Neural cell (in vitro differentiated cells): ENCODE measurements around the gene APOBEC3G. TPM values are rescaled to one million over a fixed set of nuclear protein-coding genes. Genes with fewer than 3 reads are reported as not detected.

Experiments used
- H2AFZ ChIP-seq: fragments of 200-600, 300-800 bp; sonication (generic), shearing (Covaris generic); 2 replicates; pipeline ENCODE4 v1.6.0; 2014; ENCODE audit warnings: low read depth, mild to moderate bottlenecking, antibody characterized with exemption, low read length, moderate library complexity
- H3F3A ChIP-seq: fragments of 200-600 bp; shearing (Covaris generic); 2 replicates; pipeline ENCODE4 v1.6.1; 2016; ENCODE audit warnings: mild to moderate bottlenecking, moderate library complexity, mixed read lengths, antibody characterized with exemption, low read length; ENCODE audit not compliant: insufficient read depth, poor library complexity, severe bottlenecking
- H3K27ac ChIP-seq: fragments of 200-600, 300-800 bp; sonication (generic), shearing (Covaris generic); 2 replicates; pipeline ENCODE4 v1.5.1; 2014; ENCODE audit warnings: mild to moderate bottlenecking, low read length, moderate library complexity
- H3K27me3 ChIP-seq: fragments of 300-800, 200-600 bp; sonication (generic), shearing (Covaris generic); 2 replicates; pipeline ENCODE4 v1.6.0; 2014; ENCODE audit warnings: mild to moderate bottlenecking, low read depth, low read length, moderate library complexity; ENCODE audit not compliant: insufficient read depth
- H3K36me3 ChIP-seq: fragments of 300-800, 200-600 bp; sonication (generic), shearing (Covaris generic); 2 replicates; pipeline ENCODE4 v1.5.1; 2014; ENCODE audit warnings: mild to moderate bottlenecking, antibody characterized with exemption, low read length, moderate library complexity; ENCODE audit not compliant: insufficient read depth
- H3K4me2 ChIP-seq: fragments of 300-800, 200-600 bp; sonication (generic), shearing (Covaris generic); 2 replicates; pipeline ENCODE4 v1.6.0; 2014; ENCODE audit warnings: mild to moderate bottlenecking, low read length
- H3K4me3 ChIP-seq: fragments of 300-800, 200-600 bp; sonication (generic), shearing (Covaris generic); 2 replicates; pipeline ENCODE4 v1.5.1; 2014; ENCODE audit warnings: mild to moderate bottlenecking, low read length, moderate library complexity
- H3K79me2 ChIP-seq: fragments of 200-600 bp; shearing (Covaris generic); replicated peaks from 2 replicates; pipeline ENCODE4 v1.6.0; 2014; ENCODE audit warnings: mild to moderate bottlenecking, low read length, moderate library complexity; ENCODE audit not compliant: insufficient read depth
- H3K9ac ChIP-seq: fragments of 300-800, 200-600 bp; sonication (generic), shearing (Covaris generic); 2 replicates; pipeline ENCODE4 v1.6.1; 2016; ENCODE audit warnings: mild to moderate bottlenecking, low read length, mixed read lengths
- H3K9me2 ChIP-seq: fragments of 200-600 bp; shearing (Covaris generic); 2 replicates; pipeline ENCODE4 v1.6.1; 2016; ENCODE audit warnings: mild to moderate bottlenecking, low read length, mixed read lengths; ENCODE audit not compliant: insufficient read depth
- H3K9me3 ChIP-seq: fragments of 200-600, 300-800 bp; sonication (generic), shearing (Covaris generic); 2 replicates; pipeline ENCODE4 v1.6.1; 2016; ENCODE audit warnings: mild to moderate bottlenecking, mixed run types, low read length, moderate library complexity, mixed read lengths
- H4K20me1 ChIP-seq: fragments of 200-600 bp; shearing (Covaris generic); 2 replicates; pipeline ENCODE4 v1.6.1; 2016; ENCODE audit warnings: mild to moderate bottlenecking, mixed run types; ENCODE audit not compliant: insufficient read depth
- EP300 ChIP-seq: fragments of 450-650 bp; conservative IDR thresholded peaks from 2 replicates; pipeline ENCODE4 v1.6.1; 2014; ENCODE audit warnings: antibody characterized with exemption, mild to moderate bottlenecking, moderate library complexity; ENCODE audit not compliant: poor library complexity, severe bottlenecking
- EZH2 ChIP-seq: fragments of 200-600, 300-800 bp; shearing (Covaris generic), sonication (generic); IDR thresholded peaks from 2 replicates; pipeline ENCODE4 v1.6.1; 2014; ENCODE audit warnings: antibody characterized with exemption, low read length, borderline replicate concordance, mild to moderate bottlenecking; ENCODE audit not compliant: insufficient read depth, poor library complexity, severe bottlenecking
- MXI1 ChIP-seq: fragments of 450-650 bp; conservative IDR thresholded peaks from 2 replicates; pipeline ENCODE4 v1.6.1; 2014; ENCODE audit warnings: antibody characterized with exemption, mild to moderate bottlenecking; ENCODE audit not compliant: poor library complexity, severe bottlenecking
- POLR2AphosphoS5 ChIP-seq: IDR thresholded peaks from 2 replicates; pipeline ENCODE4 v1.6.1; 2012
- RAD21 ChIP-seq: fragments of 450-650 bp; conservative IDR thresholded peaks from 2 replicates; pipeline ENCODE4 v1.6.1; 2014; ENCODE audit warnings: antibody characterized with exemption, mild to moderate bottlenecking, moderate library complexity
- SMC3 ChIP-seq: fragments of 450-650 bp; conservative IDR thresholded peaks from 2 replicates; pipeline ENCODE4 v1.6.1; 2014; ENCODE audit warnings: antibody characterized with exemption, mild to moderate bottlenecking, moderate library complexity; ENCODE audit not compliant: poor library complexity
- TAF1 ChIP-seq: IDR thresholded peaks from 2 replicates; pipeline ENCODE4 v1.6.1; 2012; ENCODE audit warnings: low read depth
- polyA plus RNA-seq: library from polyadenylated mRNA; depleted of rRNA; stranded (reverse); fragments of >200 nt; gene quantifications from 2 replicates; pipeline ENCODE4 v1.2.3, GENCODE V29; 2014
- TF ChIP-seq, protein P1 (sequence below): fragments of 450-650 bp; IDR thresholded peaks from 2 replicates; pipeline ENCODE4 v1.5.1; 2014; ENCODE audit warnings: antibody characterized with exemption, mild to moderate bottlenecking, moderate library complexity; ENCODE audit not compliant: poor library complexity, severe bottlenecking
- TF ChIP-seq, protein P2 (sequence below): IDR thresholded peaks from 2 replicates; pipeline ENCODE4 v1.6.1; 2012; ENCODE audit warnings: borderline replicate concordance

APOBEC3G gene
- polyA plus RNA-seq, 1 donor from 2014 or later = not detected

DNA sequence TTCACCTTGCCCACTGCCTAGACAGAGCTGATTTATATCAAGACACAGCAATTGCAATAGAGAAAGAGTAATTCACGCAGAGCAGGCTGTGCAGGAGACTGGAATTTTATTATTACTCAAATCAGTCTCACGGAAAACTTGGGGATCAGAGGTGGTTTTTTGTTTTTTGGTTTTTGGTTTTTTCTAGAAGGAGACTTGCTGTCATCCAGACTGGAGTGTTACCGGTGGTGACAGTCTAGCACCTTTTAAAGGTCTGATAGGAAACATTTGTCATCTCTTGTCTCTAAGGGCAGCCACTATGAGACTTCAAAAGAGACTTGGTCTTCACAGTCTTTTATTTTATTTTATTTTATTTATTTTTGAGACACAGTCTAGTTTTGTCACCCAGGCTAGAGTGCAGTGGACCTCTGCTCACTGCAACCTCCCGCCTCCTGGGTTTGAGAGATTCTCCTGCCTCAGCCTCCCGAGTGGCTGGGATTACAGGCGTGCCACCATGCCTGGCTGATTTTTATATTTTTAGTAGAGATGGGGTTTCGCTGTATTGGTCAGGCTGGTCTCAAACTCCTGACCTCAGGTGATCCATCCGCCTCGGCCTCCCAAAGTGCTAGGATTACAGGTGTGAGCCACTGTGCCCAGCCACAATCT, 39.0 kb downstream of the APOBEC3G start:
- no peak overlapping the region for H2AFZ ChIP-seq
- no peaks in the 10 kb centered on the region for H3F3A ChIP-seq
- no peak overlapping the region for H3K4me3 ChIP-seq
- H3K9me3 ChIP-seq = no peaks in the 10 kb centered on the region
- no peaks in the 10 kb centered on the region for H3K79me2 ChIP-seq
- H3K27ac ChIP-seq = no peak overlapping the region
- TF ChIP-seq EP300 (no peak), EZH2 (no peak), POLR2AphosphoS5 (no peak), MXI1 (no peak), SMC3 (no peak), TAF1 (no peak), RAD21 (no peak)
- TF ChIP-seq, protein P1, sequence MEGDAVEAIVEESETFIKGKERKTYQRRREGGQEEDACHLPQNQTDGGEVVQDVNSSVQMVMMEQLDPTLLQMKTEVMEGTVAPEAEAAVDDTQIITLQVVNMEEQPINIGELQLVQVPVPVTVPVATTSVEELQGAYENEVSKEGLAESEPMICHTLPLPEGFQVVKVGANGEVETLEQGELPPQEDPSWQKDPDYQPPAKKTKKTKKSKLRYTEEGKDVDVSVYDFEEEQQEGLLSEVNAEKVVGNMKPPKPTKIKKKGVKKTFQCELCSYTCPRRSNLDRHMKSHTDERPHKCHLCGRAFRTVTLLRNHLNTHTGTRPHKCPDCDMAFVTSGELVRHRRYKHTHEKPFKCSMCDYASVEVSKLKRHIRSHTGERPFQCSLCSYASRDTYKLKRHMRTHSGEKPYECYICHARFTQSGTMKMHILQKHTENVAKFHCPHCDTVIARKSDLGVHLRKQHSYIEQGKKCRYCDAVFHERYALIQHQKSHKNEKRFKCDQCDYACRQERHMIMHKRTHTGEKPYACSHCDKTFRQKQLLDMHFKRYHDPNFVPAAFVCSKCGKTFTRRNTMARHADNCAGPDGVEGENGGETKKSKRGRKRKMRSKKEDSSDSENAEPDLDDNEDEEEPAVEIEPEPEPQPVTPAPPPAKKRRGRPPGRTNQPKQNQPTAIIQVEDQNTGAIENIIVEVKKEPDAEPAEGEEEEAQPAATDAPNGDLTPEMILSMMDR = no peak
- TF ChIP-seq, protein P2, sequence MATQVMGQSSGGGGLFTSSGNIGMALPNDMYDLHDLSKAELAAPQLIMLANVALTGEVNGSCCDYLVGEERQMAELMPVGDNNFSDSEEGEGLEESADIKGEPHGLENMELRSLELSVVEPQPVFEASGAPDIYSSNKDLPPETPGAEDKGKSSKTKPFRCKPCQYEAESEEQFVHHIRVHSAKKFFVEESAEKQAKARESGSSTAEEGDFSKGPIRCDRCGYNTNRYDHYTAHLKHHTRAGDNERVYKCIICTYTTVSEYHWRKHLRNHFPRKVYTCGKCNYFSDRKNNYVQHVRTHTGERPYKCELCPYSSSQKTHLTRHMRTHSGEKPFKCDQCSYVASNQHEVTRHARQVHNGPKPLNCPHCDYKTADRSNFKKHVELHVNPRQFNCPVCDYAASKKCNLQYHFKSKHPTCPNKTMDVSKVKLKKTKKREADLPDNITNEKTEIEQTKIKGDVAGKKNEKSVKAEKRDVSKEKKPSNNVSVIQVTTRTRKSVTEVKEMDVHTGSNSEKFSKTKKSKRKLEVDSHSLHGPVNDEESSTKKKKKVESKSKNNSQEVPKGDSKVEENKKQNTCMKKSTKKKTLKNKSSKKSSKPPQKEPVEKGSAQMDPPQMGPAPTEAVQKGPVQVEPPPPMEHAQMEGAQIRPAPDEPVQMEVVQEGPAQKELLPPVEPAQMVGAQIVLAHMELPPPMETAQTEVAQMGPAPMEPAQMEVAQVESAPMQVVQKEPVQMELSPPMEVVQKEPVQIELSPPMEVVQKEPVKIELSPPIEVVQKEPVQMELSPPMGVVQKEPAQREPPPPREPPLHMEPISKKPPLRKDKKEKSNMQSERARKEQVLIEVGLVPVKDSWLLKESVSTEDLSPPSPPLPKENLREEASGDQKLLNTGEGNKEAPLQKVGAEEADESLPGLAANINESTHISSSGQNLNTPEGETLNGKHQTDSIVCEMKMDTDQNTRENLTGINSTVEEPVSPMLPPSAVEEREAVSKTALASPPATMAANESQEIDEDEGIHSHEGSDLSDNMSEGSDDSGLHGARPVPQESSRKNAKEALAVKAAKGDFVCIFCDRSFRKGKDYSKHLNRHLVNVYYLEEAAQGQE = no peak
- peaks cover 7% of the 10 kb centered on the region for H3K27me3 ChIP-seq
- H4K20me1 ChIP-seq = no peaks in the 10 kb centered on the region
- H3K36me3 ChIP-seq = no peaks in the 10 kb centered on the region
- no peak overlapping the region for H3K4me2 ChIP-seq
- H3K9me2 ChIP-seq = no peaks in the 10 kb centered on the region
- no peak overlapping the region for H3K9ac ChIP-seq

DNA sequence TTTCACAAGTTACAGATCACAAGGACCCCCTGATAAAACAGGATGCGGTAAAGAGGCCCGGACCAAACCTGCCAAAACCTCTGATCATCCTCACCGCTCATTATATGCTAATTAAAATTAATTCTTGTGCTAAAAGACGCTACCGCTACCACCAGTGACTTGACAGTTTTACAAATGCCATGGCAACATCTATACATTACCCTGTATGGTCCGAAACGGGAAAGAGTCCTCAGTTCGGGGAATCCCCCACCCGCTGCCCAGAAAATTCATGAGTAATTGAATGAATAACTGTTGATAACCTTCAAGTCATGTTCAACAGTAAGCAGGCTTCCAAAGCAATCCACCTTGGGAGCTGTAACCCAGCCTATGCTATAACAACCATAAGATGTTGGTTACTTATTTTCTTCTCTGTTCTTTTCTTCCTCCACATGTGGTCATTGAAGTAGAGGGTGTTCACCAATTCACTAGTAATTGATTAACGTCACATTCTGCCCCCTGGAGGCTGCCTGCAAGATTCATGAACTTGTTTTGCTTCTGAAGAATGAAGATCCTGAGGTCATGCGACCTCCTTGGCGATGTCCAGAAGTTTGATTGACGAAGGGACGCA, 40.6 kb downstream of the APOBEC3G start:
- H4K20me1 ChIP-seq = no peaks in the 10 kb centered on the region
- no peaks in the 10 kb centered on the region for H3K79me2 ChIP-seq
- H3K4me2 ChIP-seq = no peak overlapping the region
- peaks cover 7% of the 10 kb centered on the region for H3K27me3 ChIP-seq
- H3K9ac ChIP-seq = no peak overlapping the region
- no peak overlapping the region for H3K27ac ChIP-seq
- H3K9me2 ChIP-seq = no peaks in the 10 kb centered on the region
- TF ChIP-seq SMC3 (peak; percentile 15), MXI1 (no peak), EP300 (no peak)
- TF ChIP-seq, protein P1 = peak; percentile 30
- no peaks in the 10 kb centered on the region for H3K36me3 ChIP-seq
- no peaks in the 10 kb centered on the region for H3K9me3 ChIP-seq
- no peaks in the 10 kb centered on the region for H3F3A ChIP-seq
- H2AFZ ChIP-seq = no peak overlapping the region
- H3K4me3 ChIP-seq = no peak overlapping the region
